ENCODE data around the gene TOE1. TPM values are rescaled to one million over a fixed set of nuclear protein-coding genes. Genes with fewer than 3 reads are reported as not detected.

TOE1 gene
- total and polyA plus RNA-seq, 2 of the 8 experiments (the other 6 are each of a cell fraction or from before 2014, with no cell fraction given): 15.2 to 25.8 TPM

GRCh38 chr1:45321444-45321843 is 18.5 kb upstream of the TOE1 start:
- TF ChIP-seq POLR2A (IDR thresholded peaks at IDR 0.05; ENCODE audit: control extremely low read depth in 1 of 2, low read depth in 2 of 2, low read length in 2 of 2) (peak in 1 of 2 experiments; percentile 40; a peak in 1 of 3 replicates), TAF1 (IDR thresholded peaks at IDR 0.05; ENCODE audit: low read depth, low read length) (0 out of 2 replicates have a peak, but pooled peaks have one; percentile 39), USF2 (IDR thresholded peaks at IDR 0.05; ENCODE audit: low read length) (no peak), ASH2L (IDR thresholded peaks at IDR 0.05; ENCODE audit: low read length) (peak; percentile 50)
- Histone ChIP-seq H2BK15ac (ENCODE audit: low read length) (no peak overlapping the region), H3K4me3 (ENCODE audit: extremely low read depth in 1 of 4, insufficient read depth in 2 of 4, low read depth in 3 of 4, low read length in 4 of 4) (peak overlapping the region in 2 of 4 experiments; percentile 23 to 42; a peak in 2 of 8 replicates), H3K9ac (replicated peaks in 1 of 4; ENCODE audit: extremely low read depth in 1 of 4, low read depth in 3 of 4, low read length in 3 of 4) (peak overlapping the region in 3 of 4 experiments; percentile 50 to 63 (median 56); a peak in 6 of 7 replicates), H4K20me1 (replicated peaks in 1 of 2; ENCODE audit: control insufficient read depth in 1 of 2, insufficient read depth in 2 of 2, low read length in 2 of 2) (no peaks in the 10 kb centered on the region), H3K4ac (replicated peaks; ENCODE audit: insufficient read length, low read depth, low read length) (no peak overlapping the region), H2BK20ac (ENCODE audit: low read length) (peak overlapping the region; percentile 61; the same call in 1 of the 2 replicates), H3K36me3 (ENCODE audit: control insufficient read depth in 2 of 4, insufficient read depth in 4 of 4, low read length in 3 of 4) (no peaks in the 10 kb centered on the region), H3K4me2 (ENCODE audit: insufficient read depth in 1 of 2, low read depth in 2 of 2, low read length in 2 of 2) (peak overlapping the region; percentile 42 to 70), H3K56ac (replicated peaks; ENCODE audit: insufficient read length, low read depth, low read length) (no peak overlapping the region), H2AFZ (ENCODE audit: low read length) (no peak overlapping the region), H3K18ac (ENCODE audit: extremely low read depth, low read length) (peak overlapping the region; percentile 48), H3K27ac (ENCODE audit: low read depth, low read length) (peak overlapping the region; percentile 75), H2BK12ac (ENCODE audit: low read depth, low read length) (no peak overlapping the region), H3K9me3 (ENCODE audit: insufficient read depth in 2 of 2, low read depth in 1 of 2, low read length in 1 of 2) (no peaks in the 10 kb centered on the region), H2AK5ac (ENCODE audit: low read depth, low read length) (no peak overlapping the region), H3K4me1 (replicated peaks in 1 of 4; ENCODE audit: control insufficient read depth in 3 of 4, insufficient read depth in 4 of 4, low read length in 3 of 4) (peaks cover 5 to 19% (median 11%) of the 10 kb centered on the region in 4 experiments), H4K8ac (ENCODE audit: extremely low read depth, insufficient read depth, low read length) (no peak overlapping the region), H3K23me2 (ENCODE audit: low read depth, low read length) (no peaks in the 10 kb centered on the region; the same call in 1 of the 2 replicates), H2BK120ac (replicated peaks; ENCODE audit: low read depth, low read length) (peak overlapping the region; percentile 86), H4K91ac (replicated peaks; ENCODE audit: insufficient read length, low read length) (no peak overlapping the region), H3K27me3 (replicated peaks in 1 of 4; ENCODE audit: control insufficient read depth in 3 of 4, extremely low read depth in 1 of 4, insufficient read depth in 3 of 4, low read length in 3 of 4) (no peaks in the 10 kb centered on the region), H3K79me1 (ENCODE audit: low read depth, low read length) (no peaks in the 10 kb centered on the region), H4K5ac (ENCODE audit: insufficient read length, low read depth, low read length) (peak overlapping the region; percentile 78), H2BK5ac (ENCODE audit: low read depth, low read length) (peak overlapping the region; percentile 66), H3K14ac (ENCODE audit: insufficient read length) (no peak overlapping the region), H3K79me2 (ENCODE audit: control insufficient read depth in 1 of 2, insufficient read depth in 2 of 2, low read length in 2 of 2) (no peaks in the 10 kb centered on the region), H3K23ac (ENCODE audit: insufficient read length) (no peak overlapping the region)
- ChIA-PET CTCF (ENCODE audit: partially characterized antibody) (interaction anchor here (0.6 to 2.2 kb wide), 2 partner anchors 16 to 183 kb away, joined by 4 to 8 read pairs; no protein-coding TSS in a partner anchor), POLR2A (ENCODE audit: partially characterized antibody) (interaction anchor here (0.6 to 16.3 kb wide), 11 partner anchors 8 to 1277 kb away, joined by 3 to 472 read pairs (median 6); partner anchors contain the start of genes HECTD3, MUTYH, PRDX1 and TOE1)
- 11% methylated on average over 5 of the region's 5 CpGs; no CpG with 5 or more reads in 1 of the 2 experiments for WGBS, 2 experiments (ENCODE audit: extremely low coverage in 1 of 2, insufficient coverage in 1 of 2, insufficient read length in 1 of 2, insufficient replicate concordance in 2 of 2, low coverage in 1 of 2, low lambda C conversion rate in 2 of 2, missing lambda C conversion rate in 1 of 2)
- DNase-seq (ENCODE audit: low read depth in 1 of 2, low spot score in 2 of 2) (no peak), FAIRE-seq (no peak)
